Measurements from ENCODE around the gene DNAL1.
"Not testable (repeated sequence)": the region's sequence is repeated elsewhere in the genome, so short reads cannot be mapped to it uniquely, and the experiment has no call there.

Gene DNAL1

GRCh38 chr14:73637830-73638229 is 7.0 kb upstream of the DNAL1 start:
- FAIRE-seq, result no peak

GRCh38 chr14:73640796-73641365 is 3.9 kb upstream of the DNAL1 start:
- no peak for FAIRE-seq

More at GRCh38 chr14:73637830-73638229, 7.0 kb upstream of the DNAL1 start:
- no peak for DNase-seq (ENCODE audit: insufficient read length, low spot score)

GRCh38 chr14:73645248-73645610 is 443 bp downstream of the DNAL1 start:
- FAIRE-seq (peak; percentile 52), DNase-seq (ENCODE audit: insufficient read length, low spot score) (no peak)

More at GRCh38 chr14:73640796-73641365, 3.9 kb upstream of the DNAL1 start:
- no peak for DNase-seq (ENCODE audit: insufficient read length, low spot score)

GRCh38 chr14:73651005-73651404 is 6.2 kb downstream of the DNAL1 start:
- FAIRE-seq (no peak), DNase-seq (ENCODE audit: insufficient read length, low spot score) (no peak)

DNA sequence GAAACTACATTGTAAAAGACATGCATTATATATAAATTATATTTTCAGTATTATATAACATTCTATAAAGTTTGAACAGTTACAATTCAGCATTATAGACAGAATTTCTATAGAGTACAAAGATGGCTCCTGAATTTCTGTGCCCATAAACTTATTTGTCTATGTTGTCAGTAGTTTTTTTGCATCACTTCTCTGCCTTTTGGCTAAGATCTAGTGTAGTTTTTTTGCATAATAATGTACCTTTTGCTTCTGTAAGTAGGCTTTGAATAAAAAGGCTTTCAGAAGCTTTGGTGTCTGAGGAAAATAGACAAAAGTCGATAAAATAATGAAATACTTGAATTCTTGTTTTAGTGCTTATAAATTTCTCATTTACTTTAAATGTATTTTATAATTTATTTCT is 11.1 kb downstream of the DNAL1 start:
- FAIRE-seq, result no peak
- no peak for DNase-seq (ENCODE audit: insufficient read length, low spot score)

- not testable (repeated sequence) for FAIRE-seq
Measured at GRCh38 chr14:73659202-73659601, 14.4 kb downstream of the DNAL1 start.

GRCh38 chr14:73660511-73660910 is 15.7 kb downstream of the DNAL1 start:
- FAIRE-seq (no peak), DNase-seq (ENCODE audit: insufficient read length, low spot score) (no peak)

More at GRCh38 chr14:73659202-73659601, 14.4 kb downstream of the DNAL1 start:
- not testable (repeated sequence) for DNase-seq (ENCODE audit: insufficient read length, low spot score)

GRCh38 chr14:73661872-73662271 is 17.1 kb downstream of the DNAL1 start:
- FAIRE-seq (no peak), DNase-seq (ENCODE audit: insufficient read length, low spot score) (no peak)

- no peak for FAIRE-seq
- no peak for DNase-seq (ENCODE audit: insufficient read length, low spot score)
Measured at GRCh38 chr14:73662487-73662943, 17.7 kb downstream of the DNAL1 start.

GRCh38 chr14:73663548-73664212 is 18.9 kb downstream of the DNAL1 start:
- no peak for FAIRE-seq
- no peak for DNase-seq (ENCODE audit: insufficient read length, low spot score)

DNA sequence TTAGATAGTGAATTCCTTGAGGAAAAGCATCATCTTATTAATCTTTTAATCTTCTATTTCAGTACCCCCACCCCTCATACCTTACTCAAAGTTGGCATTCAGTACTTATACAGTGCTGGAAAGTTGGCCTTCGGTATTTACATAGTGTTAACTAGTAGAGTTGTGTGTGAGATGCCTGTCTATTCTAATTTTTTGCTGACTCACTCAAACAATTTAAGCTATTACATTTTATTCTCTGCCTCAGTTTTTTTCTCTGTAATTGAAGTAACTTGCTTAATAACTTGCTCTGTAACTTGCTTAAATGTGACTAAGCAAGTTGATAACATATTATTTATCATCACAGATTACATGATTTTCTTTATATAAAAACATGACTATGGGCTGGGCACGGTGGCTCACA is 20.3 kb downstream of the DNAL1 start:
- FAIRE-seq, result no peak
- DNase-seq (ENCODE audit: insufficient read length, low spot score), result no peak

GRCh38 chr14:73666583-73666982 is 21.8 kb downstream of the DNAL1 start:
- no peak for FAIRE-seq
- DNase-seq (ENCODE audit: insufficient read length, low spot score), result no peak

GRCh38 chr14:73667854-73668253 is 23.1 kb downstream of the DNAL1 start:
- FAIRE-seq (no peak), DNase-seq (ENCODE audit: insufficient read length, low spot score) (no peak)

- FAIRE-seq, result no peak
- DNase-seq (ENCODE audit: insufficient read length, low spot score), result no peak
Measured at GRCh38 chr14:73674986-73675385, 30.2 kb downstream of the DNAL1 start.

- no peak for DNase-seq (ENCODE audit: insufficient read length, low spot score)
- FAIRE-seq, result no peak
Measured at GRCh38 chr14:73678698-73679097, 33.9 kb downstream of the DNAL1 start.

- FAIRE-seq (no peak), DNase-seq (ENCODE audit: insufficient read length, low spot score) (no peak)
Measured at GRCh38 chr14:73680821-73681220, 36.0 kb downstream of the DNAL1 start.

DNA sequence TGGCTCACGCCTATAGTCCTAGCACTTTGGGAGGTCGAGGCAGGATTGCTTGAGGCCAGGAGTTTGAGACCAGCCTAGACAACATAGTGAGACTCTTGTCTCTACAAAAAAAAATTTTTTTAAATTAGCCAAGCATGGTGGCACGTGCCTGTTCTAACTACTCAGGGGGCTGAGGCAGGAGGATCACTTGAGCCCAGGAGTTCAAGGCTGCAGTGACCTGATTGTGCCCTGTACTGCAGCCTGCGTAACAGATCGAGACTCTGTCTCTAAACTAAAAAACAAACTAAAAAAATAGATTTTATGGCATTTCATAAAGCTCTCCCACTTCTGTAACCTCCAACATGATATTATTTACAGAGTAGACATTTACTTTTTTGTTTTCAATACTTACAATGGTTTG is 39.8 kb downstream of the DNAL1 start:
- no peak for DNase-seq (ENCODE audit: insufficient read length, low spot score)
- FAIRE-seq, result peak; percentile 18

GRCh38 chr14:73685328-73685727 is 40.5 kb downstream of the DNAL1 start:
- DNase-seq (ENCODE audit: insufficient read length, low spot score) (no peak), FAIRE-seq (no peak)

DNA sequence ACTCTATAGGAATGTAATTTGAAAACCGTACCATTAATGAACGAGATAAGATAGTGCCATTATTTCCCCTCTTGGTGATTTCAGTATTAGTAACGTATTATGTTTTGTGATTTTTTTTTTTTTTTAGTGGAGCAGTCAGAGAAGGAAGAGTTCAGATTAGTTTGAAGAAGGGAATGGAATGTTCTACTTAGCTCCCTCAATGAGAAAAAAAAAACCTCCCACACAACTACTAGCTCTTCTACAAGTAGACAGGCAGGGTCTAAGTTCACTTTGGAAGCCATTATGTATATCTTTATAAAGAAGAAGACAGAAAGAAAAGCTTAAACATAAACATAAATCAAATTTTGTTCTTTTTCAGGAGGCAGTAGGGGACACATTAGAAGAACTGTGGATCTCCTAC is 42.1 kb downstream of the DNAL1 start:
- no peak for DNase-seq (ENCODE audit: insufficient read length, low spot score)
- no peak for FAIRE-seq

- DNase-seq (ENCODE audit: insufficient read length, low spot score) (no peak), FAIRE-seq (no peak)
Measured at GRCh38 chr14:73694083-73694482, 49.3 kb downstream of the DNAL1 start.

- DNase-seq (ENCODE audit: insufficient read length, low spot score), result no peak
- peak; percentile 45 for FAIRE-seq
Measured at GRCh38 chr14:73695082-73695481, 50.3 kb downstream of the DNAL1 start.

- FAIRE-seq (peak; percentile 97), DNase-seq (ENCODE audit: insufficient read length, low spot score) (no peak)
Measured at GRCh38 chr14:73695997-73696396, 51.2 kb downstream of the DNAL1 start.

All from GM19239 (cell line).